HG03060 (cell line): ENCODE measurements around the gene EFCAB8.

Experiments
- ATAC-seq: cut with Tn5 transposase; IDR thresholded peaks from one replicate; pipeline ENCODE4 v1.9.1; 2021; ENCODE audit warnings: low read depth, moderate number of reproducible peaks; ENCODE audit not compliant: unreplicated experiment

Gene EFCAB8, protein sequence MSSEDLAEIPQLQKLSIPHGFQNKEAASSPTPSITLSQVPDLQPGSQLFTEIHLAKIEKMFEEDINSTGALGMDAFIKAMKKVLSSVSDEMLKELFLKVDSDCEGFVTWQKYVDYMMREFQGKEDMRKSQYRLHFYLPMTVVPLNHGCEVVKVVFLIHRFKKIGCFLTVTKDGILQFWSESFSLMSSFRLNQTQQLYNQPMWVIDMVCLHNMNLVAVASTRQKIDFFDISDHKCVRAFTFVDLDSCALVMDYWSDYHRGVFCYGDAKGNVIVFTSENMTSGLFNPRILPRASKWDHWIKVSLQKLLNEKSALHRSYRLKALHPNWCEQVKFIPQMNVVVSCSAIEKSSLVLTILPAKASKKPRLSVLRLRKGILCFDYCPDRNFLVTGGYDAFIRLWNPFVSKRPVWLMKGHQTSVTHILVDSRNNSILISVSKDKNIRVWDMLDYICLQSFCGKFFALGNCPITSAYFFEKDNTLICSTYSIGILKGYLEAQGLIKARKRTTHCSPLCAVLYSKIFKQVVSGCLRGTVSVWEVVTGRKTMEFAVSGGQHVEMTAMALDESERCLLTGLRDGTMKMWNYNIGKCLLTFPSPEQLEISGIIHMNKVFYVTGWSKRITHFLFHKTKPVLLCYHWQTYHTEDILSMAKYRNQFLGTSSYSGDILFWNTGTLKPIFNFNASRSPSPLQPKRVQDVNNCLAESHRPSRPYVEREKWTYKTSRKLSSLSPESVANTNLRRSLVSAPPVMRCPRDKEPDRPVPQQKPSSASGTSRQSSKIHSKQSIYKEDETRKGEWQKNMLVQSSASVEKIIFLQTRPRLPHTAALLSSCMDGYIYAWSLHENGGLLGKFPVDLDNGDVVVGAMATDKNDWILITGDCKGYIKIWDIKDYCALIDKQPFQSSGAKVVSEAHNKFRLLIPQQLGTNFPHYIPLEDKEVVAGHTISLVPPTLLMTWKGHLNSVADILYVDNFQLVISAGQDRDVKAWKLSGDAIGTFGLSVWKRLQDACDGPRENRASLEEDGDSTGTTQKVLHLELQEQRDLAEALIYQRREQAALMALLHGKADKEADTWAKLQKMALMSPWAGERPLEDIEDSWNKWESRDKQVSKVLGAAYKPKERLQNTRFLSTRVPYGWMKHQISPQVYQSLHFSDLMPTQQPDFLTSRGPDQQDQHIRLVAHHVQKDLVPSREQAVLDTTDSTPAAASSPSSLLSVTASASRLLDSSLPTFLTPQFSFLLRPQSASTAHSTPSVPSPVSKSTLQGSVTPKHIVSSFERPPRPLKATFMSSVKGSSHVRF

DNA sequence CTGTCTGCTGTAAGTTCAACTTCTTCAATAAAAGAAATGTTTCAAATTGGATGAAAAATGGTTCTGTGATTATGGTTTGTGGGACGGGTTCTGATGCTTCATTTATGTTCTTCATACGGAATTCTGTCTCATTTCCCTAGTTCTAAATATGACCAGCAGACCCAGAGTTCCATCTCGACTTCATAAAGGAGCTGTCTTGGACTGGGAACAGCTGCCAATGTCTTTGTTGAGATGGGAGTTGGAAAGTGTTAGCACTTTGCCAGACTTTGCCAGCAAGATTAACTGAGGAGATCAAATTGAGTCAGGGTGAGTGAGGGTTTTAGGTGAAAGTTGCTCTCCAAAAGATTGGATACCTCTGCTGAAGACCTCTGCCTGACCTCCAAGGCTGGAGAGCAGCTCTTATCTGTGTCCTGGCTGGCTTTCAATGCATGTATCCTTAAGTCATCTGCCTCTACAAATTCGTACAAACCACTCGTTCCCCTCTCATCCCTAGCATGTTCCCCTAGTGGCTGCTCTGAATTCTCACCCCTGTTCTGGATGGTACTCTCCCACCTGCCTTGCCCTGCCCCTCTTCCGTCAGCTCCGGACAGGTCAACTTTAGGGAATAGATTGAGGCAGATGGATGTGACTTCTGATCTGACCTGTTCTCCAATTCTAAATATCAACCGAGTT lies at the start of gene EFCAB8:
EFCAB8 (plus strand) TSS at position 223 of the 672 bp plus-strand sequence. CDS start 4,870 bp downstream, outside the sequence.
- no peak for ATAC-seq

DNA sequence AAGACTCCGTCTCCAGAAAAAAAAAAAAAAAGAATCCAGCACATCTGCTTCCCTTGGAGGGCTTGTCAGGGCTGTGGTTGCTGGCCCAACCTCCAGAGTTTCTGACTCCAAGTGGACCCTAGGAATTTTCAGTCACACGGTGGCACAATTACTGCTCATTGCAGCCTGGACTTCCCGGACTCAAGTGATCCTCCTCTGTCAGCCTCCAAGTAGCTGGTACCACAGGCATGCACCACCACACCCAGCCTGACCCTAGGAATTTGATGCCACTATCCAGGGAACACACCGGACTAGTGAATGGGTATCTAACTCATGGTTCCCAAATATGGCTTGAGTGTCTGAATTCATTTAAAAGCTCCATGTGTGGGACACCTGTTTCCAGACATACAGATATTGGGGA lies 48.8 kb upstream of the EFCAB8 start:
- no peak for ATAC-seq

DNA sequence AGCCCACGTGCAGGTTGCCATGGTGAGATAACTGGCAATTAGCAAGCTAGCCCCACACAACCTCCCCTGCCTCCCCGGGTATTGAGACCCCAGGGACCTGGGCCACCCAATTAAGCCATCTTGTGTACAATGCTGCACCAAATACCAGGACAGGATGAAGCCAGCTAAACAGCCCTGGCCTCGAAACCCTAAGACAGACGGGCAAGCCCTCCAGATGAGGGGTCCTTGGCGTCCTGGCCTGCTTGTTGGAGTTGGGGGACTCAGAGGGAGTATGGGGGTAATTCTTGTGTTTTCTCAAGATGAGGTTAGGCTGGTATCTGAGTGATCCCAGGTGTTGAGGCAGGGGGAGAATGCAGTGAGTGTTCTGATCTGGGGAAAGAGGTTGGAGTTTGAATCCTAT lies 47.8 kb upstream of the EFCAB8 start:
- ATAC-seq: no peak

DNA sequence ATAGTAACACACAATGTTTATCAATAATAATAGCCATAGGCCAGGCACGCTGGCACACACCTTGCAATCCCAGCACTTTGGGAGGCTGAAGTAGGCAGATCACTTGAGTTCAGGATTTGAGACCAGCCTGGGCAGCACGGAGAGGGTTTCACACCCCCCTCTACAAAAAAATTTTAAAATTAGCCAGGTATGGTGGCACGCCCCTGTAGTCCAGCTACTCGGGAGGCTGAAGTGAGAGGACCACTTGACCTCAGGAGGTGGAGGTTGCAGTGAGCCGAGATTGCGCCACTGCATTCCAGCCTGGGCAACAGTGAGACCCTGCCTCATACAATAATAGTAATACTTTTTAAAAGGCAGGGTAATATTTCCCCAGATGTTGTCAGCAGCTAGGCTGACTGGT lies 46.8 kb upstream of the EFCAB8 start:
- ATAC-seq: no peak

DNA sequence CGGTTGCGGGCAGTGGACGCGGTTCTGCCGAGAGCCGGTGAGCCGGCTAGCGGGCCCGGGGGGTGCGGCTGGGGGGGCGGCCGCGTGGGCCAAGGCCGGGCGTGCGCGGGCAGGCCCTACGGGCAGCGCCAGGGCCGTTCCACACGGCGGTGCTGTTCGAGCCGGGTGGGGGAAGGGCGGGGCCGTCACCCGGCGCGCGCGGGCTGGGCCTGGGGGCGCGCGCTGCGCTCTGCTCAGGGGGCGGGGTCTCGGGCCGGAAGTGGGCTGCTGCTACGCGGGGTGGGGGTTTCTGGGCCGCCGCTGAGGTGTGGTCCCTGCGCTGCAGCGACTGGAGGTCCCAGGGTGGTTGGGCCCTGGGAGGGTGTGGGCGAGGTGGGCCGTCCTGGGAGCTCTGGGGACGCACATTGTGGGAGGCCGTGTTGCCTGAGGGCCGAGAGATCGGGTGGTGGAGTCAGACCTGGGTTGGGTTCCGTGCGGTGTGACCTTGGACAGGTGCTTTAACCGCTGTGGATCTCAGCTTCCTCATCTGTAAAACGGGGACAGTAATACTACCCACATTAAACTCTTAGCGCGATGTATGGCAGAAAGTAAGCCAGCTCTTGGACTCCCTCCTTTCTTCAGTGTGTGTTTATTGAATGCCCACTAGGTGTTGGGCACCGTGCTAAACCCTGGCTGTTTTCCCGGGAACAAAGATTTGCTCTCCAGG lies 38.6 kb upstream of the EFCAB8 start:
- ATAC-seq: no peak

DNA sequence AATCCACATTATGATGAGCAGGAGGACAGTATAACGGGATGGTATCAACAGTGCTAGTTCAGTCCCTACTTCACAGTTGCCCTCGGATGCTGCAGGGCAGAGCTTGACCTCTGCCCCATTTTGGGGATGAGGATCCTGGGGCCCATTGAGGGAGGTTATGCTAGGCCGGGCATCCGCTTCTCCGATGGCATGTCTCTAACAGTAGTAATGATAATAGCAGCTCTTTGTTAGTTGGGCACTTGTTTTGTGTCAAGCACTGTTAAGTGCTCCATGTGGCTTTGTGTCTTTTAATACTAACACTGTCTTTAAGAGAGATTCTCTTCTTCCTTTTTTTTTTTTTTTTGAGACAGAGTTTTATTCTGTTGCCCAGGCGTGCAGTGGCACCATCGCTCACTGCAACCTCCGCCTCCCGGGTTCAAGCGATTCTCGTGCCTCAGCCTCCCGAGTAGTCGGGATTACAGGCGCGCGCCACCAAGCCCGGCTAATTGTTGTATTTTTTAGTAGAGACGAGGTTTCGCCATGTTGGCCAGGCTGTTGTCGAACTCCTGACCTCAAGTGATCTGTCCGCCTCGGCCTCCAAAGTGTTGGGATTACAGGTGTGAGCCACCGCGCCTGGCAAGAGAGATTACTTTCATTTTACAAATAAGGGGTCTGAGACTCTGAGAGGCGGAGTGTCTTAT lies 37.9 kb upstream of the EFCAB8 start:
- no peak for ATAC-seq

DNA sequence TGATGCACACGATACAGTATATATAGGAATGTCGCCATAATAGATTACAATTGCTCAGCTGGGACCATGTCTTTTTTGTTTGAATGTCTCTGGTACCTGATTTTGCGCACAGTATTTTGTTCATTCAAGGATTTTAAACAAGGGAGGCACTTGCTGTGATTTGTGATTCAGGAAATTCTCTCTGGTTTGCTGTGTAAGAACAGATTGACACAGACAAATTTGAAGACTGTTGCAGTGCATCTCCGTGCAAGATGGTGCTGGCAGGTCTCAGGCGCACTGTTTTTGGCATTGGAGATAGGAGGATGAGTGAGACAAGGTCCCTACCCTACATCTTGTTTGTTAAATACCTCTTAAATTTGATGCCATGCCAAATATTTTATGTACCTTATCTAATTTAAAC lies 36.5 kb upstream of the EFCAB8 start:
- no peak for ATAC-seq

DNA sequence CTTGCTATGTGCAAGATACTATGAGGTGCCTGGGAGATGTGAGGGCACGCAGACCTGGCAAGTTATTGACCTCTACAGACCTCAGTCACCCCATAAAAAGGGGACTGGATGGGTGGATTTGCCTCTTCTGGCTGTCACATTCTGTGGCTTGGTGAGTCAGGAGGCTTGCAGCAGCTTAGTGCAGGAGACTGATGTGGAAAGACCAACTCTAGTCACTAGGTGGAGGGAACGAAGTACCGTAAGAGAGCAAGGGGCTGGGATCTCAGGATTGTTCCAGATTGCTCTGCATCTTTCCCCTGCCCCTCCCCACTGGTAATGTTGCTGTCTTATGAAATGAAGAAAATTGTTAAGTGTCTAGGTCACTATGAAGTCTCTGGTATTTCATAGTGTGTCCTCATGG lies 35.6 kb upstream of the EFCAB8 start:
- no peak for ATAC-seq

DNA sequence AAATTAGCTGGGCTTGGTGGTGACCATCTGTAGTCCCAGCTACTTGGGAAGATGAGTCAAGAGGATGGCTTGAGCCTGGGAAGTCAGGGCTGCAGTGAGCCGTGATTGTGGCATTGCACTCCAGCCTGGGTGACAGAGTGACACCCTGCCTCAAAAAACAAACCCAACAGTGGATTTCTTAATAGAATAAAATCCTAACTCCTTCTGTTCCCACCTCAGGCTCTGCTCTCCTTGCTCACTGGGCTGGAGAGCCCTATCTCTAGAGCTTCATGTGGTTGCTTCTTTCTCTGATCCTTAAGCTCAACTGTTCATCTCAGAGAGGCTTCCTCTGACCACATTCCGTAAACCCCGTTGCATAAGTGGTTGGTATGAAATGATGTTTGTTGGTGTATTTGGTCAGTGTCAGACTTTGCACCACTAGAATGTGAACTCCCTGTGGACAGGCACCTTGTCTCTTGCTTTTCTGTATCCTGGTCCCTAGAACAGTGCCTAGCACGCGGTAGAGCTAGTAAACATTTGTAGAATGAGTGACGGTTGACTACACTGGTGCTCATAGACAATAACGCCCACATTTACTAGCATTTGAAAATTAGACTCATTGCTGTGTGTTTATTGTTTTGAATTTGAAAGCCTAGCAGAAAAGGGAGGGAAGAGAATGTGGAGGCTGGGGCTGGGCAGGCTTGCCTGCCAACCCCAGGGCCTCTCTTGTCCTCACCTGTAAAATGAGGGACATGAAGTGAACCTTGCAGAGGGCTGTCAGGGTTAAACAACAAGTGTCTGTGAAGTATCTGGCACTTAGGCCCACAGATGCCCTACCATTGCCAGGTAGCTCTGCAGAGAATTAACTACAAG lies 34.8 kb upstream of the EFCAB8 start:
- ATAC-seq: no peak

DNA sequence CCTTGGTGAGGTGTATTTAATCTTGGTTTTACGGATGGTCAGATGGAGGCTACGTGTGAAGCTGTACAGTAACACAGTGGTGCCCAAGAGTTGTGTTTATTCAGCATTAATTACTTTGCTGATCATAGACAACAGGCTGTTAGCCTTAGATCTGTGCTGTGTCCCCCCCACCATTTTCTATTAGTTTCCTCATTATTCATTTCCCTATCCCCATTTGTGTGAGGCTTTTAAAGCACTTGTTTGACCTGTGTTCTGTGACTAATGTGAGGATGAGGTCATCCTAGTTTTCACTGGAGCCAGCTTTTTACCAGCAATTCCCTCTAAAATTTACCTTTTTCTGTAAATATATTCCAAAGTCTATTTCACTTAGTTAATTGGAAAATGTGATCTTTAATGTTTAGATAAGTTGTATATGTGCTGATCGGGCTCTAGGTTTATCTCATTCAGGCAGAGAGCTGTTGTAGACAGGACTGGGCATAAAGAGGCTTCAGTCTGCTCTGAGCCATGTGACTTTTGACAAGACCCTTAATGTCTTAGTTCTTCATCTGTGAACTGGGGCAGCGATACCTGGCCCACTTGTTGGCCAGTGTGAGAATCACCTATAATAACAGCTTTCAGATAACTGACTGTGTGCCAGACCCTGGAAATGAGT lies 30.6 kb upstream of the EFCAB8 start:
- no peak for ATAC-seq

DNA sequence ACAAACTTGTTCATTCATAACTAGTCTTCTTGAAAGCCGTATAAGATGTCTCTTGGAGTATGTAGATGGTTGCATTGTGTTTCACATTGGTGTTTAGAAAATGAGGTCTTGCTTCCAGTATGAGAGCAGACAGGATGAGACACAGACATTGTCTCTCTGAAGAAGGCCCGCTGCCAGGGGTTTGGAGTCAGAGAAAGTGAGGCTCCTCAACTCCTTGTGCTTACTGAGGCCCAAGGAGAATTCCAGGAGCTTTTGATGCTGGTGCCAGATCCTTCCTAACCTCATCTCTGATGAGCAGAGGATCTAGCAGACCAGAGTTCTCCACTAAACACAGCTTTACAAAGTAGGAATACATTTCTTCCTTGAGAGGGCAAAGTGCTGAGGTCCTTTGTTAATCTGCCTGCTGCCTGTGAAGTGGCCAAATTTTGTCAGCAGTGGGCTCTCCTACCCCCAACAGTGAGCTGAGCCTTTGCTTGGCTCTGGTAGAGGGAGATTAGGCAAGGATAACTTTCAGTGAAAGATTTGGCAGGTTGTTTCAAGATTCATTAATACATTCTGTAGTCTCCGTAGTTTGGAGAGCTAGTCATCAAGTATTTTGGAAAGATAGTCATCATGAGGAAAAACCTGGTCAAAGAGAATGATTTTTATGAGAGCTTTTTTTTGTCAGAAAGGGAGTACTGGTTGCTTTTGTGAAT lies 29.3 kb upstream of the EFCAB8 start:
- ATAC-seq: no peak

DNA sequence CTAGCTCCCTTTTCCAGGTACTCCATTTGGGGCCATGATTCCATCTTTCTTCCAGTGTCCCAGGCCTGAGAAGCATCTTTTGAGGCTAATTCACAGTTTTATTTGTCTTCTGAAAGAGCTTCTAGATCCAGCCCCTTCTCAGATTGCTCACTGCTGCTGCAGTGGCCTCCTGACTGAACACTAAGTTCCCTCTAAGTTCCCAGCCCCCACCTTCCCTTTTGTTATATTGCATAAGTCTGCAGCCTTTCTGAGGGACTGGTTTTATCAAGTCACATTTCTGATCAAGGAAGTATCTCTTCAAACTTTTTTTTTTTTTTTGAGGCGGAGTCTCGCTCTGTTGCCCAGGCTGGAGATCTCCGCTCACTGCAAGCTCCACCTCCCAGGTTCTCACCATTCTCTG lies 28.3 kb upstream of the EFCAB8 start:
- no peak for ATAC-seq

DNA sequence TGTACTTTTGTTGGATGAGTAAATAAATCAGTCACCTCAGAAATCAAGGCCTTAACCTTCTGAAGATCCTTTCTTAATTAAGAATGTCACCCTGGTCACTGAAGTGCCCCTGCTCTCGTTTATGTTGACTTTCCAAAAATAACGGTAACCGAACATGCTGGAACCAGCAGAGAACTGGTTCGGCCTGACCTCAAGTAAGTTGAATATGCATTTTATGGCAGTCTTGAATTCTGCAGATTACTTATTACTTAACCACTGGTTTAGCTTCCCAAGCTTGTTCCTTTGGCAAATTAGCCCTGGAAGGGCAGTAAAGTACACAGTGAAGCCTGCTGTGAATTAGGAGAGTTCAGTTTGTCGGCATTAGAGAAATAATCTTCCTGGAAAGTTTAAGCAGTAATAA lies 26.7 kb upstream of the EFCAB8 start:
- ATAC-seq: no peak

DNA sequence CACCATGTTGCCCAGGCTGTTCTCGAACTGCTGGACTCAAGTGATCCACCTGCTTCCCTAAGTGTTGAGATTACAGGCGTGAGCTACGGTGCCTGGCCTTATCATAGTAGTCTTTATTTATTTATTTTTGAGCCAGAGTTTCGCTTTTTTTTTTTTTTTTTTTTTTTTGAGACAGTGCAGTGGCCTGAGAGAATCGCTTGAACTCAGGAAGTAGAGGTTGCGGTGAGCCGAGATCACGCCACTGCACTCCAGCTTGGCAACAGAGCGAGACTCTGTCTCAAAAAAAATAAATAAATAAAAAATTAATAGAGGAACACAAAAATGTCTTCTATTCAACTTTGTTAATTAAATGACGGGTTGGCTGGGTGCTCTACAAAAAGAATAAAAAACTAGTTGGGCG lies 26.1 kb upstream of the EFCAB8 start:
- no peak for ATAC-seq

DNA sequence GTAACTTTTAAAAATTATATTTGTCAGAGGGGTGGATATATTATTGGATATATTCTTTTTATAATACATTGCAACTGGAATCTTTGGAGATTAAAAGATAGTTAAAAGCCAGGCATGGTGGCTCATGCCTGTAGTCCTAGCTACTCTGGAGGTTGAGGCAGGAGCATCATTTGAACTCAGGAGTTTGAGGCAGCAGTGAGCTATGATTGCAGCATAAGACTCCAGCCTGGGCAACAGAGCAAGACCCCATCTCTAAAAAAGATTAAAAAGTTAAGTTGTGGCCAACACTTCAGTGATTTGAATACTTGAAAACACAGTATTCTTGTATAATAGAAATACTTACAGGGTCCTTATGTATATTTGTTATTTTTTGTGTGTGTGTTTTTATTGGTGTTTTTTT lies 23.8 kb upstream of the EFCAB8 start:
- no peak for ATAC-seq

DNA sequence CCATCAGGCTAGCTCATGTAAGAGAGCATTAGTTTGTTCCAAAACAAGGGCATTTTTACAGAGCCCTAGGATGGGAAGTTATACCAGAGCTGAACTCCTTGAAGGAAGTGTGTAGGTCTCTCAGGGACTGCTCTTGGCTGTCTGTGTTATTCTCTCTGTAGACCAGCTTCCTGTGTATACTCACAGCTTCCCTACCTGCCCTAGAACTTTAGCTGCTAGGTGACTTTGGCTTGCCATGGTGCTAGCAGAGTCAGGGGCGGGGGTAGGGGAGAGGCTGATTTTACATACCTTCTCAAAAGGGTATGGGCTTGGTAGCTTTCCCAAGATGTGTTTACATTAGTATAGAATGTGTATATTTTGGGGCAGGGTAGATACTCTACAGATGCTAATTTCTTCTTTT lies 21.6 kb upstream of the EFCAB8 start:
- no peak for ATAC-seq
